HG03520 (cell line): ENCODE measurements around the gene MAPK10.
"Not testable (repeated sequence)": the region's sequence is repeated elsewhere in the genome, so short reads cannot be mapped to it uniquely, and the experiment has no call there.

Experiments used
- ATAC-seq: cut with Tn5 transposase; IDR thresholded peaks from one replicate; pipeline ENCODE4 v1.9.1; 2021; ENCODE audit warnings: mild to moderate bottlenecking, moderate library complexity; ENCODE audit not compliant: unreplicated experiment

Gene MAPK10

DNA sequence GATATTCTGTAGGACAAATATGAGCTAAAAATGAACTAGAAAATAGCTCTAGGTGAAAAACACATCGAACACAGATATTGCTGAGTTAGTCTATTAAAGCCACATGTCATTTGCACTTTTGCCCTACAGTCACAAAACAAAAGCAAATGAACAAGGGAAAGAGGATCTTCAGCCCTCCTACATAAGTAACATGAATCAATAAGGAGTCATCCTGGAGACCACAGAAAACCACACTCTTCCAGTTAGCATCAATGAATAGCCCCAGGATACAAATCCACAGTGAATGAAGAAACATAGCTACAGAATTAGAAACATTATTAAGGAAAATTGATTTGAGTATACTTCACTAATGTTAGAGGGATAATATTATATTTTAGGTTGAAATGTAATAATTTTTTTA lies 311.4 kb downstream of the MAPK10 start:
- no peak for ATAC-seq

- ATAC-seq: no peak
These were observed 315.3 kb downstream of the MAPK10 start for GRCh38 chr4:86044593-86044985.

- ATAC-seq: peak; percentile 76
These were observed 315.9 kb downstream of the MAPK10 start for GRCh38 chr4:86043755-86044592.

GRCh38 chr4:86038037-86038436 lies 321.8 kb downstream of the MAPK10 start:
- no peak for ATAC-seq

- no peak for ATAC-seq
These were observed 323.1 kb downstream of the MAPK10 start for GRCh38 chr4:86036736-86037135.

DNA sequence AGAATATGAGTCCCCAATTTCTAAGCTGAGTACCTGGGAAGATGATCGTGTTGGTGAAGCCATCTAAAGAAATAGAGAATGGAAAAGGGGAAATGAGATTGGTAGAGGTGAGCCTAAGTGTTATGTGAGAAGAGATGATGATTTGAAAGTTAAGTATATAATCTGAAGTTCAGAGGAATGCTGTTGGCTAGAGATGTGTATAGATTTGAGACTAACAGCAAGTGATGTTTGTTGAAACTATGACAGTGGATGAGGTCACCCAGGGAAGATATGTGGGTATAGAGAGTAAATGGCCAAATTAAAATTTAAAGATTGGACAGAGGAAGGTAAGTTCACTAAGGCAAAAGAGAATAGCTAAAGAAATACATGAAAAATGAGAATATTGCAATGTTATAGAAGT lies 324.2 kb downstream of the MAPK10 start:
- no peak for ATAC-seq

DNA sequence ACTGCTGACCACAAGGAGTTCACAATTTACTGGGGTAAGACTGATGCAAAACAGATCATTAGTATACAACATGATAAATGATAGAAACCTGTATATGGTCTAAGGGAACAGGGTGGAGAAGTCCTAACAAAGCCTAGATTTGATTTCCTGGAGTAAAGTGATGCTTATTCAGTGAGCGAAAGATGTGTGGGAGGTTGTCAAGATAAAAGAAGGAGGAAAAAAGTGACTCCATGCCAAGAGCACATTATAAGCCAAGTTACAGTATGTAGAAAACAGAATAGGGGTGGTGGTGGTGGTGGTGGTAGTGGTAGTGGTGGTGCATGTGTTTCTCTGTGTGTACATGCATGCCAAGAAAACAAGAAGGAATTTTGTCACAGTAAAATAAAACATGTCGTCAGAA lies 325.2 kb downstream of the MAPK10 start:
- no peak for ATAC-seq

DNA sequence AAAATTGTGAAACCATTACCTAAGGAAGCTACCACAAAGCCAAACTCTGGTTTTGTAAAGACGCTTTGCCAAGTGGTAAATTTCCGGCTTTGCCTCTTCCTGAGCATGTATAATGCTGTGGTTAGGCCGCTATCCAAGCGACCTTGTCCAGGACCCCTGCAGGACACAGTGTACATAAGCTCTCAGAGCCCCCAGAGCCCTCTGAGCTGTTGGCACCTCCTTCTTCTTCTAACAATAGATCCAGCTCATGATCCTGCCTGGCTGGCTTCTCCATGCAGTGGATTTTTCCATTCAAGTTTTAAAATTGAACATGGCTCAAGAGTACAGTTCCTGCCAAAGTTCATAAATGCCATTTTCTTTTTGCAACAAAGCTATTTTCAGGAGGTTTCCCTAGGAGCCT lies 326.7 kb downstream of the MAPK10 start:
- no peak for ATAC-seq

- no peak for ATAC-seq
These were observed 327.3 kb downstream of the MAPK10 start for GRCh38 chr4:86032476-86033022.

- no peak for ATAC-seq
These were observed 327.9 kb downstream of the MAPK10 start for GRCh38 chr4:86031927-86032326.

DNA sequence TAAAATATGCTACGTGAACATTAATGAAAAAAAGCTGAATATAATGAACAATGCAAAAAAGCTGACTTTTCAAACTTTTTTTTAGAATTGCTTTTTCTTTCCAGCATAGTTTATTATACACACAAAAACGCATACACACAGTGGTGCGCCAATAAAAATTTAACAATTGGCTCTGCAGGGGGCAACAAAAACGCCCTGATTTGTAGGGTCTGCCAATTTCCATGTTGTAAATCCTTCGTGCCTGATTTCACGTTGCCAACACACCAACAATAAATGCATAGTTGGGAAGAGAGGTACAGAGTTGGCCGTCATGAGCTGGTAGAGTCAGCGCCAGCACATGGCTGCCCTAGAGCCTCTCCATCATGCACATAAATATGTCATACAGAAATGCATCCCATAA lies 333.1 kb downstream of the MAPK10 start:
- ATAC-seq: no peak

- not testable (repeated sequence) for ATAC-seq
These were observed 338.2 kb downstream of the MAPK10 start for GRCh38 chr4:86021671-86022070.

GRCh38 chr4:86019906-86020305 lies 339.9 kb downstream of the MAPK10 start:
- ATAC-seq: no peak

DNA sequence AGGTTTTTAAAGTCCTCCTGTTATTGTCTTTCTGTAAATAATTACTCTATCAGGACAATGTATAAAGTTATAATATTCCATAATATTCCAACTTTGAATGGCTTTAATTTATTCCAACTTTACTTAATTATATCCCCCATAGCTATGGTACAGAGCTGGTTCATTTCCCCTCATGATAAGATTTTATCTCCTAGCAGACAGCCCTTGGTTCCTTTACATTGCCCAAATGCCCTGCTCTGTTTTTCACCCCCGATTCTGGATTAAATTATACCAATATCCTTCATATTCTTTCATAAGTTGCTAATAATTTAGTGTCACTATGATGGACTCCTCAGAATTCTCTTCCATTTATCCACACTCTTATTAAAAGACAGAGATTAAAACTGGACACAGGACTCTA lies 340.5 kb downstream of the MAPK10 start:
- ATAC-seq: no peak

DNA sequence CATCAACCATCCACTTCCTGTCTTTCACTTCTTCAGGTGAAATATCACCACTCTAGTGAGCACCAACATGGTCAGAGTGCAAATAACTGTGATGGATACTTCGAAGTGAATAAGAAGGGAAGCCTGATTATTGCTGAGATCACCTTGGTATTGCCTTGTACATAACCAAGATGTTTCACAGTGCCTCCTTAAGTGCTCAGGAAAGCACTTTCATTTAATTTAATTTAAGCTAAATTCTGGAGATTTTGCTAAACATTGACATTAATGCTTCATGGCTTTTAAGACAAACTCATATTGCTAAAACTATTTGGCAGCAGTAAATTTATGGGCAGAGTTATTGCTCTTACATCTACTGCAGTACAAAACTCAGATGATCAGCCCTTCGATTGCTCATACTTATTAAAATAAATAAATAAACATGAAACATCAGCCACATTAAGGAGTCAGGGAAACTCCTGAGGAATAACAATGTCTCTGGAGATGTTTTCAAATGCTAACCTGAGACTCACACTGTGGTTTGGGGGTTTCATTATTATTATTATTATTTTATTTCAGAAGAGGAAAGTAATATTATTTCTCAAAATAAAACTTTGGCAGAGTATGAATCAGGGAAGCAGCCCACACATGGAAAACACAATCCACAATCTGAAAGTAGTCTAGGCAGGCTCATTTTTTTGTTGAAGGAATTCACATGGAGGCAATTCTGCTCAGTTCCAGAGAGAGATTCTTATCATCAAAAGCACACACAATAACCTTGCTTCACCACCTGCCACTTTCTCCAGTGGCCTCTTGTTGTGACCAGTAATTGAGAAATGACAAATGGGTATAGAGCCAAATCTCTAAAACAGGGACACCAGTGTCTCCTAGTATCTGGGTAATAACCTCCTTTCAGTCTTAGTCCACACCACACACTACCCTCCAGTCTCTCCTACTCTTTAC lies 344.2 kb downstream of the MAPK10 start:
- peak; percentile 21 for ATAC-seq

DNA sequence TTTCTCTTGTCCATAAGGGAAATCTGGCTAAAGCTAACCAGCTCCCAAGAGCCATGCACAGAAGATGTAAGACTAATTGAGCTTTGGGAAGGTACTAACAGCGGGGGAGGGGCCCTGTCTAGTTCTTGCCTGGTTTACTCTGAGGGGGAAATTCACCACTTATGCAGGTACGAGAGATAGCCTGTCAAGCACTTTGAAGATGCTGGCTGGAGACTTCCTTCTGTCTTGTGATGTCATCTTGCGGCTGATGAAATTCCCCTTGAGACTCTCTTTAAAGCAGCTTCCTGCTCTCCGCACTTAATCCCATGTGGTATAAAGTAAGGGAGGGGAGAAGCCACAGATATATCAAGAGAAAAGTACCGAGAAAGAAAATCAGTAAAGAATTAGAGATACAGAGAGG lies 345.3 kb downstream of the MAPK10 start:
- peak; percentile 89 for ATAC-seq

GRCh38 chr4:86013621-86014020 lies 346.2 kb downstream of the MAPK10 start:
- ATAC-seq: no peak

DNA sequence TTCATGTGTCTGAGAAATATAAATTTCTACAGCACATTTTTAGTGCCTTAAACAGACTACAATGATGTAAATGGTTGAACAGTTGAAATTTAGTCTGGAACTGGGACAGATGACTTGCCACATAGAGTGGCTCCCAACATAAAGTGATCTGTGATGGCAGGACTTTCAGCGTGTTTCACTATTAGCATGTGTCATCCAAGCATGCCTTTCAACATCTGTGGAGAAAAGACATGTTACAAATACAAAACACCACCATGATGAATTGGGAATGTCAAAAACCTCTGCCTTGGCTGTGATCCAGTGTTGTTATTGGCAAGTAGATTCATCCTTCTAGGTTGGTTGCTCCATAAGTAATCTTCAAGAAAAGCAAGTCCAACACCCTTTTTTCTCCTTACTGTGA lies 348.7 kb downstream of the MAPK10 start:
- ATAC-seq: no peak

- ATAC-seq: no peak
These were observed 352.8 kb downstream of the MAPK10 start for GRCh38 chr4:86007042-86007441.

DNA sequence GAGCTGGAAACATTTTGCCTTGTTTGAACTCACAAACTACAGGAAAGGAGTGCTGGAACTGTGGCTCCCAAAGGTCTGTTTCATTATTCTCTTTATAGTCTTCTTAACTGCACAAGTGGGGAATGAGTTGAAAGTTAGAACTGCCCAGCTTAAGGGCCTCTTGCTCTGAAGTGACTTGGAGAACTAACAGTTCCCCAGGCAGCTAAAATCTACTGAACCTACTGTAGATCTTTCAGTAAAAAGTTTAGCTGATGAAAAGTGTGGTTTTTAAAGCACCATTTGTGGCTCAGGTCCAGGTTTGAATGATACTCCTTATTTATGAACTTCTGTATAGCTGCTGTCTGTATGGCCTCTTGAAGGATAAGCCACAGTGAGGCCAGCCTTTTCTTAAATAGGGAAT lies 353.8 kb downstream of the MAPK10 start:
- ATAC-seq: no peak

DNA sequence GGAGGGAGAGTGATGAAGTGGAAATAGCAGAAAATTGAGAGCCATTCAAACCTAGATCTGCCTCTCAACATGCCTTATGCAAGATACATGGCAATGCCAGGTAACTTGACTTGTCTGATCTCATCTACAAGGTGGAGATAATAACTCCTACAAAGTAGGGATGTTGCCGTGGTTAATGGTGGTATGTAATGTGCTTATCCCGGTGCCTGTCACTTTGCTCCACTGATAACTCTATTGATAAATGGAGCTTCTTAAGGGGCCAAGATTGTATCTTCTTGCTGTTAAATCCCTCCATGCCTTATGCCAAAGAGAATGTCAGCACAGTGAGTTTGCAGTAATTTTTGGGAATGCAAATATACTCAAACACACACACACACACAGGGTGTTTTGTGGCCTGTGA lies 355.8 kb downstream of the MAPK10 start:
- no peak for ATAC-seq

DNA sequence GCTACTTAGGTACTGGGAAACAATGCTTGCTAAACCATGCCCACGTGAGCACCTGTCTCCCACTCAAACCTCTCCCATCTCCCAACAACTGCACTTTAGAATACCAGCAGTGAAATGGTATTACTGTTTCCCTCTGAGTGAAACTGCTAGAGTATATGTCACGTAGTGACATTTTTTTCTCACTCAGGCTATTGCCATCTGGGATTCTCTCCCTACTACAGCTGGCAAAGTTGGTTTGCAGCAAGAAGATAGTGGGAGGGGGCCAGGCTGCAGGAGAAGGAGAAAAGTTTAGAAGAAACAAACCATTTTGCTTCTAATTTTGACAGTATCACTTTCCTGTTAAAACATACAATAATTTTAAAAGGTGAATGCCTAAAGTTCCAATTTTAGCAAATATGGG lies 358.3 kb downstream of the MAPK10 start:
- no peak for ATAC-seq
